Epidermal melanocyte (primary cell): ENCODE measurements around the gene PLAC1.

Source experiments
- DNase-seq: peaks from one replicate; pipeline ENCODE4 v3.0.0; 2011; ENCODE audit warnings: low spot score; ENCODE audit not compliant: insufficient read length

PLAC1 gene

DNA sequence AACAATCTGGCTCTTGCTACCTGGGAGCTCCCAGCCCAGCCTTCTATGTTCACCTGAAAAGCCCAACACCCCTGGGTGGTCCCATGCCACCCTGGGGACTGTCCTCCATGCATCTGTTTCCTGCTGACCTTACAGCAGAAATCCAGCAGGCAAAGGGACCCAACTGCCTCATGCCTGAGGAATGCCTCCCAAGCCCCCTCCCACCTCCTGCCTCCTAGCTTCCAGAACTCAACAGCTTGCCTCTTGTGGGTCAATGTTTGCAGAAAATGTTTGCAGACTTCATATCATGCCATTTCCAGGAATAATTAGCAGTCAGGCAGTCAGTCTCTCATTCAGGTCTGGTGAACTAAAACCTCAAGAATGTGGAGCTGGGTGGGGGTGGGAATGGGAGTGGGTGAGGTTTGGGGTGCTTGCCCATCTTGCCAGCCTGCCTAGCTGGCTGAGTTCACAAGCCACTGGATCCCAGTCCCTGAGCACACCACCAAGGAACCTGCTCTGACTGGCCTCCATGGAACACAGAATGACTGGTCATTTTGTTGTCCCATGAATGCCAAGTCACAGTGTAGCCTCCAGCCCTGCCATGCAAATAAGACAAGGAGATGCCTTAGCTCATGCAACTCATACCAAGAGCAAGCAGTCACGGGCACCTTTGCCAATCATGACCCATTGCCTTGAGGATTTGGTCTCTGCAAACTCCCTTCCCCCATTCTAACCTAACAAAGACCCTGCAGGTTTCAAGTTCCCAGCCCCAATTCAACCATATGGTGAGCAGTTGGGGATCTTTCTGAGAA, 12.1 kb upstream of the PLAC1 start:
- no peak for DNase-seq

DNA sequence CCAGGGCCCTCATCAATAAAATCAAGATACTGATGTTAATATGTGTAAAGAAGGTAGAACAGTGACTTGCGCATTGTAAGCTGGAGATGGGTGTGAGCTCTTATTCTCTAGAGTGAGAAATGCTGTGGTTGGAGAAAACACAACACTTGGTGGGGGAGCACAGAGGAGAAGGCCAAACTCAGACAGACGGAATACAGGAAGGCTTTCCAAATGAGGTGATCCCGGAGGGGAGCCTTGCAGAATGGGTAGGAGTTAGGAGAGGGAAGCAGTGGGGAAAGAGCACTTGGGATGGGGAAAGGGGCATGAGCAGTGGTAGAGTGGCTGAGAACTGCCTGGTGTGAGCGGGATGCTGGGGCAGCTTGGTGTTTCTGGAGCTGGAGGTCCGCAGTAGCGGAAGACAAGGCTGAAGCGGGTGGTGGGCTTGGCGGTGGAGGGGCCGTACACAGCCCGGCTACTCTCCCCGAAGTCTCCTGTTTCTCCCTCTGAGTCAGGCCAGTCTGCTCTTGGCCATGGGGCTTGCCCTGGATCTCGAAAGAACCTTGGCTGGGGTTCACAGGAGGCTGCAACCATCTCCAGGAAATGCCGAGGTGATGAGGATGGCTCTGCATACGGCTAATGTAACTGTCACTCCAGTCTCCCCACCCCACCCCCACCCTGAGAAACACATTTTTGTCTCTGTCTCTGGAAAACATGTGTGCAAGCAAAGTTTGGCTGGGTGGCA, 11.3 kb upstream of the PLAC1 start:
- no peak for DNase-seq

DNA sequence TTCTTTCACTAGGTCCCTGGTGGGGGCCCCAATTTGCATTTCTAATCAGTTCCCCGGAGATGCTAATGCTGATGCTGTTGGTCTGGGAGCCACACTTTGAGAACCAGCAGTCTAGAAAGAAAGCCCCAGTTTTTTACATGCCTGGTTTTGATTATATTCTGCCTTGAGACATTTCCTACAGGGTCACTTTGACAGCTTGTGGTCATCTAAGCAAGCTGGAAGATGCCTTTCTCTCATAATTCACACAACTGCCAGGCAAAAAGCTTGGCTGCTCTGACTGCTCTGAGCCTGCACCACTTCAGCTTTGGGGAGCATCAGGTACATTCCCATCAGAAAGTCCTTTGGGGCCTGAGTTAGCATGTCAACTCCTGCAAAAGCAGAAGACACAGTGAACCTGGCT, 5.9 kb upstream of the PLAC1 start:
- DNase-seq, result no peak

DNA sequence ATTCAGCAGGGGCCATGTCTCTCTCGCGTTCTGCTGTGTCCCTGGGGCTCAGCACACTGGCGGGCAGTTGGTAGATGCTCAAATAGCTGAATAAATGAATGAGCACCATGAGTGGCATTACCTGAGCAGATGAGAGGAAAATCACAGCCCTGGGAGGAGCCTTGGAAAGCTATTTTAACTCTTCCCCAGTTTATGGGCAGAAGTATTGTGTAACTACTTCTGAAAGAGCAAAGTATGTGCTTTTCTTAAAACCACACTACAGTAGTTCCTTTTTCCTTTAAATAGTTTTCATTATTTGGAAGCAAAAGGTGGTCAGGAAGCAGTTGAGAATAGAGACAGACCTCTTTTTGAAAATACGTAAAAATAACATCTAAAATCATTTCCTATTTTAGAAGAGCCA, 3.0 kb upstream of the PLAC1 start:
- DNase-seq, result no peak

DNA sequence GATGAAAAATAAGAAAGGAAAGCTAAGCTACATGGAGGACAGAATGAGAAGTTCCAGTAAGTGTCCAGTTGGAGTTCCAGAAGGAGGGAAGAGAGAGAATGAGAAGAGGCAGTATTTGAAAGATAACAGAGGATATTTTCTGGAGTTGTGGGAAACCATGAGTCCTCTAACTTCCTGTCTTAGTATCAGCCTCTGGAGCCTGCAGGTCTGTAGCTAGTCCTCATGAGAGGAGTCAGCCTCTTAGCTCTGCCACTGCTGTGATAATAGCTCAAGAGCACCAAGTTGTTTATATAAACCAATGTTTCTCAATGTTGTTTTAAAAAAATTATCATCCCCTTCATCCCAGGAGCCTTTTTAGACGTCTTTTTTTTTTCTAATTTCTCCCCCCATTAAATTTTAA, 2.4 kb upstream of the PLAC1 start:
- no peak for DNase-seq

DNA sequence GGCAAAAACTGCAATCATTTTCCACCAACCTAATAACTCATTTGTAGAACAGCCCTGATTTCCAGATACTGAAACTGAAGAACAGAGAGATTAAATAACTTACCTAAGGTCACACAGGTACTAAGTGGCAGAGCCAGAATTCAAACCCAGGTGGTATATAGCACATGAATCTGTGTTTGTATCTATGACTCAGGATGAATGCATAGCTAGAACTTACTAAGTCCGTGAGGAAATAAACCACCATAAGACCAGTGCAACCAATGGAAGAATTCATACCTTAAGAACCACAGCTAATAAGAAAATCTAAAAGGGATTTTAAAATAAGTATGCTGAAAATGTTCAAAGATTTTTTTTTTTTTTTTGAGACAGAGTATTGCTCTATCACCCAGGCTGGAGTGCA, 1.5 kb upstream of the PLAC1 start:
- no peak for DNase-seq

DNA sequence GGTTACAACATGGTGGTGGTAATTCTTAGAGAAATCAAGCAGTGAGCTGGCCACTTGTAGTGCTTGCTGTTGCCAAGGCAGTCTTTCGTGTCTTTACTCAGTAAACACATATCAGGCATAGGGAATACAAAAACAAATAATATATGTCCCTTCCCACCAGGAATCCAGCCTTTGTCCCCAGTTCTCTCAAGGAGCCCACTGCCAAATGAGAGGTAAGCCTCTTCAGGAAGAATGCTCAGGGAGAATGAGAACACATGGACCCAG, 421 bp upstream of the PLAC1 start:
- no peak for DNase-seq

DNA sequence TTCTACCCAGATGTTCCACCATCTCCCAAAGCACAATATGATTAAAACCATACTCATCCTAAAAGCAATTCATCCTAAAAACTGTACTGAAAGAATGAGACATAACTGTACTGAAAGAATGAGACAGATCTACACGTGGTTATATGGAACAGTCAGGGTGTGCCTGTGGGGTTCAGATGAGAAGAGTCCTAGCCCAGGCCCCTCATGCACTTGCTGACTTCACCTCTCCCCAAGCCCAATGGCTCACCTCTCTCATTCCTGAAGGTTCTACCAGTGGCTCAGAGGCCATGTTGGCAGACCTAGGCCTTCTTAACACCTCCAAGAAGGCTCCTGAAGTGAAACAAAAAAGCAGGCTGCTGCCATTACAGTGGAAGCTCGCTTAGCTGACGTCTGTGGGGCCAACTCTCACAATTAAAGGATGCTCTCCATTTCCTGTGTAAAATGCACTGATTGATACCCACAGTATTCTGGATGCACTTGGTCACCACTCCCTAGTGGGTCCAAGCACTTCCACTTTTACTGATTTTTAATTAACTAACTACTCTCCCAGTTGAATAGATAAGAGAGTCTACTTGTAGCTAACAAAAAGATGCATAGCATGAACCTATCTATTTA, 3.8 kb downstream of the PLAC1 start:
- no peak for DNase-seq

DNA sequence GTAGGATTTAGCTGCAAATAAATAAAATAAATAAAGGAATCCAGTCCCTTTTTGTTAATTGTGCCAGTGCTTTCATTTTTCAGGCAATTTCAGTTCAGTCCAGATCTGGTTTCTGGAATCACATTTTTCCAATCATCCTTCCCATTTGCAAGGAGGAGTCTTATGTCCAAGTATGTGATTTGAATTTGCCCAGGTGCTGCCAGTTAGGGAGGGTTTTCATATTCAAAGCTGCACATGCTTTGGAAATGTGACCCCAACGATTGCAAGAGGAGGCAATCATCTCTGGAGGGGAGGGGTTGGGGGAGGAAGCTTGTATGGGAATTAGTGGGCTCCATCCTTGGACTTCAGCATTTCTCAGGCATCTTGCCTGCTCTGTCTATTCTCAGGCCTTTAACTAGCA, 4.4 kb downstream of the PLAC1 start:
- no peak for DNase-seq

DNA sequence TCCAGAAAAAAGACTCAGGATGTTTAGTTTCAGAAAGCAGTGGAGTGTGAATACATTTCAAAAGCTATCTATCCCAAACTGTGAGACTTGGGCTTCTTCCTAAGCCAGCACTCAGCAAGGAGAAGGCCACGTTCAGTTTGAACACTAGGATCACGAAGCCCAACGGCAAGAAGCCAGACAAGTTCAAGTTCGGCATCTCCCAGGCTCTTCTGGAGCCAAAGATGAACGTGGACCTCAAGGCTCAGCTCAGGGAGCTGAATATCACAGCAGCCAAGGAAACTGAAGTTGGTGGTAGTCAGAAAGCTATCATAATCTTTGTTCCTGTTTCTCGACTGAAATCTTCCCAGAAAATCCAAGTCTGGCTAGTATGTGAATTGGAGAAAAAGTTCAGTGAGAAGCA, 7.6 kb downstream of the PLAC1 start:
- no peak for DNase-seq

DNA sequence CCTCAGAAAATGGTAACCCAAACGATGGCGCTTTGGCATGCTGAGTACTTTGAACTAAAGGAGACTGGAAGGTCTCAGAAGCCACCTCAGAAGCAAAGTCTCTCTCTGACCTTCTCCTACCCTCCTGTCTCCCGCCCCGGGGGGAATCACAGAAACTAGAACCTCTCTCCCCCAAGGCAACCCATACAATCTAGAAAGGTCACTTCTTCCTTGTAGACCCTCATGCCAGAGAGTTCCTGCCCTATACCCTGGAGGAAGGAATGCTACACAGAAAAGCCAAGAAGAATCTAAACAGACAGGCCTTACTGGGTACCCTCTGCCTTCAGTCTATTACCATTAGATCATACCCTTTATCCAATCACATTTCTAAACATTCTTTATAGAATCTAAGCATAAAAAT, 8.5 kb downstream of the PLAC1 start:
- DNase-seq, result no peak

DNA sequence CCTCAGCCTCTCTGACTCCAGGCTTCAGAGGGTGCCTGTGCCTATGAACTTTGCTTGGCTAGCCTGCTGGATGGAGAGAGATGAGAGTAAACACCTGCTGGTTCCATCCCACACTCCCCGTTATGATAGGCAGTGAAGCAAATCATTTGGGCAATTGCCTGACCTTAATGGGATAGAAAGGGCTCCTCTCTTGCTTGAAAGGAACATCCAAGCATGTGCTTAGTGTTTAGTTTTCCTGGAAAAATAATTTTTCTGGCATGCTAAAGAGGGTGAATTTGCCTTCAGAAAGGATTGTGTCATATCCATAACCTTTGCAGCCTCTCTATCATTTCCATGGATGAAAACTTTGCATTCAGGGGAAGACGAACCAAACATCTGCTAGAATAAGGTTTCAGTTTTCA, 10.8 kb downstream of the PLAC1 start:
- DNase-seq, result no peak

DNA sequence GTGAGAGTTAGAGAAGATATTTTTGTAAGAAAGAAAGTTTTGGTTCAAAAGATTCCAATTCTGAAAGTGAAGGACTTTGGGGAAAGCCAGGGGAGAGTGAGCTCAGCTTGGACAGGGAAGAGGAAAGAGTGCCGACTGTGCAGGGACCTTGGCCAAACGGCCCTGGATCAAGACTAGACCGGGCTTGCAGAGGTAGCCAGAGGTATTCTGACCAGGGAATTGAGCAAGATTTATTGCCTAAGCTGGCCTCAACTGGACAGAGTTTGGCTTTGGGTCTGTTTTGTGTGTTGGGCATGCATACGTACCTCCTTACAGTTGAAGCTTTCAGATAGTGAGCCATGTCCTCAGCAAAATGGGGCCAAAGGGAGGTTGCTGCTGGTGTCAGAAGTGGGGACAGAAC, 11.6 kb downstream of the PLAC1 start:
- DNase-seq, result no peak

DNA sequence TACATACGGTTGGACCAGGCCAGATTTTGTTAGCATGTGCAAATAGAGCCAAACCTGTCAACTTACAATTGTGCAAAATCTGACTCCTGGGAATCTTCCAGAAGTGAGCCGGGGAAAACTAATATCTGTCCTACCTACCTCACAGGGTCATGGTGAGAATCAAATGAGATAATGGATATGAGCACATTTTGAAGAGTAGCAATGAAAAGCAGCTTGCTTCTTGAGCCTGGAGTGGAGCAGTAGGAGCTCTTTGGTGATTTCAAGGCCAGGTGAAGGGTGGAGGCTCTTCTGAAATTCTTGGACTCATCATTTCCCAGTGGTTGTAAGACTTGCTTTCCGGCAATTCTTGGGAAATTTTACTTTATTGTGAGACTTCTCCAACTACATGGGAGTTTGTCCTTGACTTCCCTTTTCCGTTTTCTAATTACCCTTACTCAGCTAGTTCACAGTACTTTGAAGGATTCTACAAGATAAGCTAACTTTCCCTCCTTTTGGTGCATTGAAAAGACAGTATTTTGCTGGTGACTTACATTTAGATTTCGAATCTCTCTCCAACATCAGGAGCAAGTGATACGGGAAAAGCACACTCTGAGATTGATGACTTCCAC, 12.2 kb downstream of the PLAC1 start:
- DNase-seq, result no peak

DNA sequence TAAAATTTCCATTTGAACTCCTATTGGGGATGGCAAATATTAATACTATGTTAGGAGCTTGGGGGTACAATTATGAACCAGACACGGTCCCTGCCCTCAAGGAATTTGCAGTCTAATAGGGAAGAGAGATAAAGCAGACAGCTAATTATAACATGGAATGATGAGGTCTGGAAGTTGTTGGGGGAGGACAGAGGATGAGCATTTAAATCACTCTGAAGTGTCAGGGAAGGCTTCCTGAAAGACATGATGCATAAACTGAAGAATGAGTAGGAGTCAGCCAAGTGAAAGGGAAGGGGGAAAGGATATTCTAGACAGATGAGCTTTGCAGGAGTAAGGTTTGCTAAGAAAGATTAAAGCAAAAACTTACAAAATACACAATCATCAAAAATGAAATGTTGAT, 15.9 kb downstream of the PLAC1 start:
- no peak for DNase-seq

DNA sequence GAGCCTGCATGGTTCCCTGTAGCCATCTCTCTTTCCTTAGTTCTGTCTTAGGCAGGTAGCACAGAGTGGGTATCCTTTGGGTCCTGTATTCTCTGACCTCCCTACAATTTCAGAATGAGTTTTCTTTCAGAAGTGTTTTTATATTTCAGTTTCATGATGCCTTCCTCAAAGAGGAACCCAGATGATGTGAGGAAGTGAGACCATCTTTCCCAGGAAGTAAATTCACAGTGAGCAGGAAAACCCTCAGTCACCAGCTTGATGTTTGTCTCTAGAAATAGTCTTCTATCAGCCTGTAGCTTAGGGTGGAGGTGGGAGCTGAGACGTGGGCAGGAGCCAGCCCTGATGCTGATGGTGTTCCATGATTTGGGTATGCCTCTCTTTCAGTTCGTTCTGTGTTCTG, 16.9 kb downstream of the PLAC1 start:
- no peak for DNase-seq

DNA sequence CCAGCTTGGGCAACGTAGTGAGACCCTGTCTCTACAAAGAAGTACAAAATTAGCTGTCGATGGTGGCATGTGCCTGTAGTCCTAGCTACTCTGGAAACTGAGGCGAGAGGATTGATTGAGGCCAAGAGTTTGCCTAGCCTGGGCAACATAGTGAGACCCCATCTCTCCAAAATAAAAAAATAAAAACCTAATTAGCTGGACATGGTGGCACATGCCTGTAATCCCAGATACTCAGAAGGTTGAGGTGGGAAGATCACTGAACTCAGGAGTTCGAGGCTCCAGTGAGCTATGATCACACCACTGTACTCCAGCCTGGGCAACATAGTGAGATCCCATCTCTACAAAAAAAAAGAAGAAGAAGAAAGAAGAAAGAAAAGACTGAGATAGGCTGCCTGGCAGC, 17.4 kb downstream of the PLAC1 start:
- no peak for DNase-seq

DNA sequence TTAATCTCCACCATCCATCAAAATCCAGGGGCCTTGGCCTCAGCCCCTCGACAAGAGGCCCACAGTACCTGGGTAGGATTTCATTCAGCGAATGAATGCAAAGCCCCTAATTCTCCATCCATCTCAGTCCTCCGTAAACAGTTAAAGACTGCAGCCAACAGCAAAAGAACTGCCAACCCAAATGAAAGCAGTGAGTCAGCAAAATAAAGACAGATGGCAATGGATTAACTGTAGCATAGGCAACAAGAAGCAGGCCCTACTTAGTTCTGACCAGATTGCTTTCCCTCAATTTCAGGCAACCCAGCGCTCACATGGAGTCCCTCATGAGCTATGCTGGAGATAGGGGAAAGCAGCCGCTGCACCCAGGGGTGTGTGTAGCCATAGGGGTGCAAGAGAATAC, 21.4 kb downstream of the PLAC1 start:
- no peak for DNase-seq

DNA sequence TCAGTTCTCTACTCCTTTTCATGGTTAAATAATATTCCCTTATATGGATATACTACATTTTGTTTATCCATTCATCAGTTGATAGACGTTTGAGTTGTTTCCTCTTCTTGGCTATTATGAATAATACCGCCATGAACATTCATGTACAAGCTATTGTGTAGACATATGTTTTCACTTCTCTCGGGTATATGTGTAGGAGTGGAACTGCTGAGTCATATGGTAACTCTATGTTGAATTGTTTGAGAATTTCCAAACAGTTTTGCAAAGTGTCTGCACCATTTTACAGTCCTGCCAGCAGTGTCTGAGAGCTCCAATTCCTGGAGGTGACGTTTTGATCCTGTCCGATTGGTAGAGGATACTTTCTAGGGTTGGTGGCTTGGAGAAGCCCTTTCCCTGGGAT, 23.6 kb downstream of the PLAC1 start:
- DNase-seq, result no peak

DNA sequence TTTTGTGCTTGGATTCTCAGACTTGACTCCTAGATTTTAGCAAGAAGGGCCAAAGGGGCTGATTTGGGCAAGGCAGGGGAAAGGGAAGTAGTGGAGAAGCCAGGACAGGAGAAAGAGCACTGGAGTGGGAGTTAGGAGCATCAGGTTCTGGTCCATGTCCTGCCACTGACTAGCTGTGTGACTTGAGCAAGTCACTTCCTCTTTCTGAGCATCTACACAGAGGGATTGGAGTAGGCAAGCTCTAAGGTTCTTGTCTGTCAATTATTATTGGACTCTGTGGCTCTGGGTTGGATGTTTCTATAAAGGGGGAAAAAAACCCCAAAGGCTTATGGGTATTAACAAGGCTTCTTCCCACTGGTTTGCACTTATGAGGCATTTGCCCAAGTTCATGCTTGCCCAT, 24.4 kb downstream of the PLAC1 start:
- DNase-seq, result no peak

DNA sequence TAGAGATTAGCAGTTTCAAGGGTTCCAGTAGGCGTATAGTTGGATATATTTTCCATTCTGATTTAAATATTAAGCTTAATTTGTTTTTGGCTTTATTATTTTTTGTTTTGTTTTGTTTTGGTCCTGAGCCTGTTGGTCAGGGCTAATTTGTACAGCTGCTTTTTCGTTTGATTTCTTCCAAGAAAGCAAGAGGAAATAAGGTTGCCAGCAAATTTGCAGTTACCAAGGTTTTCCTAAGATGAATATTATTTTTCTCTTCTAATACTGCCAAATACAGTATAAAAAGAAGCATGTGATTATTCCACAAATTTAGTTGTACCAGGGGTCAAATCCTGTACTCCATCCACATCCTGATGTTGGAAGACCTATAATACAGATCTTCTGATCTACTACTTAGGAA, 24.9 kb downstream of the PLAC1 start:
- DNase-seq, result no peak

DNA sequence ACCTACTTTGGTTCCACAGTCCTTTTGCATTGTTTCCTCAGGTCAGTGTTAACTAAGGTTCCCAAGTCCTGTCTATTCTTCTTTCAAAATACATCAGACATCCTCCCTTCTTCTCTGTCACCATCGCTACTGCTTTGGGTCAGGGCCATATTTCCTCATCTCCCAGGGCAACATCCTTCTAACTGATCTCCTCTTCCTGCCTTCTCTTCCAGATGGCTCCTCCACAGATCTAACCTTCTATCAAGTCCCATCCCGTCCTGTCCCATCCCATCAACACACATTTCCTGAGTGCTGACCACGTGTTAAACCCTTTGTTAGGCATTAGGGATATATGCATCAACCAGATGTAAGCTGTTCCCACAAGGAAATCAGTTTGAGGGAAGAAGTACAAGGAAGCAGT, 25.9 kb downstream of the PLAC1 start:
- no peak for DNase-seq
